DOHH2 (cell line): ENCODE data around the gene CPNE8.

Experiments
- EZH2phosphoT487 ChIP-seq: fragments of 200-600 bp; sonication (generic); IDR thresholded peaks from 2 replicates; pipeline ENCODE4 v1.6.1; 2017; ENCODE audit warnings: borderline replicate concordance, mild to moderate bottlenecking, antibody characterized with exemption, low read length, moderate library complexity, mixed read lengths
- TF ChIP-seq, protein P1 (sequence below): fragments of 200-600 bp; sonication (generic); IDR thresholded peaks from one replicate; pipeline ENCODE4 v1.5.1; 2014; ENCODE audit warnings: antibody characterized with exemption, mild to moderate bottlenecking, low read depth, low read length; ENCODE audit not compliant: poor library complexity, severe bottlenecking

- TF ChIP-seq, protein P1, sequence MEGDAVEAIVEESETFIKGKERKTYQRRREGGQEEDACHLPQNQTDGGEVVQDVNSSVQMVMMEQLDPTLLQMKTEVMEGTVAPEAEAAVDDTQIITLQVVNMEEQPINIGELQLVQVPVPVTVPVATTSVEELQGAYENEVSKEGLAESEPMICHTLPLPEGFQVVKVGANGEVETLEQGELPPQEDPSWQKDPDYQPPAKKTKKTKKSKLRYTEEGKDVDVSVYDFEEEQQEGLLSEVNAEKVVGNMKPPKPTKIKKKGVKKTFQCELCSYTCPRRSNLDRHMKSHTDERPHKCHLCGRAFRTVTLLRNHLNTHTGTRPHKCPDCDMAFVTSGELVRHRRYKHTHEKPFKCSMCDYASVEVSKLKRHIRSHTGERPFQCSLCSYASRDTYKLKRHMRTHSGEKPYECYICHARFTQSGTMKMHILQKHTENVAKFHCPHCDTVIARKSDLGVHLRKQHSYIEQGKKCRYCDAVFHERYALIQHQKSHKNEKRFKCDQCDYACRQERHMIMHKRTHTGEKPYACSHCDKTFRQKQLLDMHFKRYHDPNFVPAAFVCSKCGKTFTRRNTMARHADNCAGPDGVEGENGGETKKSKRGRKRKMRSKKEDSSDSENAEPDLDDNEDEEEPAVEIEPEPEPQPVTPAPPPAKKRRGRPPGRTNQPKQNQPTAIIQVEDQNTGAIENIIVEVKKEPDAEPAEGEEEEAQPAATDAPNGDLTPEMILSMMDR = no peak
- no peak for TF ChIP-seq EZH2phosphoT487
These were observed 158.6 kb downstream of the CPNE8 start for GRCh38 chr12:38746744-38747143.
